Amniotic epithelial cell (primary cell): Measurements from ENCODE around the gene USB1.
"Not testable (repeated sequence)": the region's sequence is repeated elsewhere in the genome, so short reads cannot be mapped to it uniquely, and the experiment has no call there.

ENCODE experiments used
- DNase-seq: peaks from one replicate; pipeline ENCODE4 v3.0.0-alpha.2; 2010; ENCODE audit warnings: low read depth

The USB1 gene

GRCh38 chr16:57970319-57970718 lies 30.9 kb upstream of the USB1 start:
- DNase-seq = no peak

- no peak for DNase-seq
These were observed 30.2 kb upstream of the USB1 start, which contains the start of gene CNGB1 for GRCh38 chr16:57970970-57971369. CNGB1 (minus strand) TSS chr16:57971128; CDS start chr16:57967286, 3,842 bp downstream.

GRCh38 chr16:57971848-57972247 lies 29.4 kb upstream of the USB1 start:
- DNase-seq = no peak

DNA sequence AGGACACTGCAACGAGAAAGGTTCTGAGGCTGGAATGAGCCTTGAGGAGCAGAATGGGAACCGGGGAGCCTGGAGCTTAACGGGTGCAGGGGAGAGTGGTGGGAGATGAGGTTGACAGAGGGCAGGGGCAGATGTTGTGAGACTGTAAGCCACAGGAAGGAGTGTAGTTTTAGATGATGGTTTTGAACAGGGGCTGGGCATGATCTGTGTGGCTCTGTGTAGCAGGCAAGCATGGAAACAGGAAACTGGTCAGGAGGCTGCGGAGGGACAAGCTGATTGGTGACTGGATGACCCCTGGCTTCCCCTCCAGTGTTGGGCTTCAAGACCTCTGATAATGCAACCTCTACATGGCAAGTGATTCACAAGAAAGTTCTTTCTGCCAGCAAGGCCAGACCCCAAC lies 28.9 kb upstream of the USB1 start:
- DNase-seq = no peak

GRCh38 chr16:57976331-57976796 lies 24.8 kb upstream of the USB1 start:
- peak; percentile 21 for DNase-seq

GRCh38 chr16:57977418-57978069 lies 23.7 kb upstream of the USB1 start:
- DNase-seq = peak; percentile 9

DNA sequence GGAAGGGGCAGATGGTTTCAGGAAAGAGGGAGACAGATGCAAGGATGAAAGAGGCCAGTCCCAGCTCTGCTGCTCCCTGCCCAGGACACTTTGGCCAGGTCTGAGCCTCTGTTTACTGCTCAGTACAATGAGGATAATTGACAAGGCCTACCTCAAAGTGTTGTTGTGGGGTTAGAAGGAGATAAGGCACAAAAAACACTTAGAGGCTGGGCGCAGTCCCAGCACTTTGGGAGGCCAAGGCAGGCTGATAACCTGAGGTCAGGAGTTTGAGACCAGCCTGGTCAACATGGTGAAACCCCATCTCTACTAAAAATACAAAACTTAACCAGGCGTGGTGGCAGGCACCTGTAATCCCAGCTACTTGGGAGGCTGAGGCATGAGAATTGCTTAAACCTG lies 23.1 kb upstream of the USB1 start:
- DNase-seq = not testable (repeated sequence)

DNA sequence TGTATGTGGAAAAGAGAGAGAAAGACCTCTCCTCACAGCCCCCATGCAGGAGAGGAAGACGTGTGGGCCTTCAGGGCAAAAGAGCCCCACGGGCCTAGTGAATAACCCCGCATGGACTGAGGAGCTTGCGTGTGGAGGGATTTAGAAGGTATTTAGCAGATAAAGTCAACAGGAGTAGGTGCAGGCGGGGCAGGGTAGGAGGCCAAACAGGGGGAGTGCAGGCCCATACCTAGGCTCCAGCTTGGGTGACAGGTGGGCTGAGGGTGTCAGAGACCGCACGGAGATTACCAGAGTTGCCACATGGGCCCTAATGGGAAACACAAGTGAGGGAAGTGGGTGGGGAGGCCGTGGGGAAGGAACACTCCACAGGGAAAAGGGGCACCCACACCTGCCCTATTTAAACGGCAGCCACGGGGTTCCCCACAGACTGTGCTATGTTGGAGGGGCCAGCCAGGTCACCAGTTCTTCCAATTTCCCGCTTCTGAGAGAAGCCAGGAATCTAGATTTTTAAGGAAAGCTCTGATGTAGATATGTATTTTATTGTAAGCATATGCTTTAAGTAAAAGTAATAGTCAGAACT lies 22.1 kb upstream of the USB1 start:
- DNase-seq = no peak

DNA sequence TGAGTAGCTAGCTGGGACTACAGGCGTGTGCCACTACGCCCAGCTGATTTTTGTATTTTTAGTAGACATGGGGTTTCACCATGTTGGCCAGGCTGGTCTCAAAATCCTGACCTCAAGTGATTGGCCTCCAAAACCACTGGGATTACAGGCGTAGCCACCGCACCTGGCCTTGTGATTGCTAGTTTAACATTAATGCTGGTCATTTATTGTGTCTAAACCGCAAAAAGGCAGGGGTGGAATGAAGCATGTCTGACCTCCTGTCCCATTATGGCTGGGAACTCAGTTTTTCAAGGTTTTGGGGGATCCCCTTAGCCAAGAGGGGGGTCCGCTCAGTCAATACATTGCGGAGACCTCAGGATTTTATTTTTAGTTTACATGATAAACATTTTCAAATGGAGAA lies 19.6 kb upstream of the USB1 start:
- DNase-seq = no peak

GRCh38 chr16:57982385-57982784 lies 18.8 kb upstream of the USB1 start:
- no peak for DNase-seq

- peak; percentile 67 for DNase-seq
These were observed 16.6 kb upstream of the USB1 start for GRCh38 chr16:57984443-57985203.

- DNase-seq = no peak
These were observed 15.7 kb upstream of the USB1 start for GRCh38 chr16:57985204-57986181.

- DNase-seq = no peak
These were observed 15.0 kb upstream of the USB1 start for GRCh38 chr16:57986196-57986595.

- DNase-seq = no peak
These were observed 13.6 kb upstream of the USB1 start for GRCh38 chr16:57987441-57988177.

GRCh38 chr16:57988929-57989328 lies 12.3 kb upstream of the USB1 start:
- DNase-seq = no peak

GRCh38 chr16:57991551-57992059 lies 9.6 kb upstream of the USB1 start:
- DNase-seq = no peak

- DNase-seq = no peak
These were observed 9.1 kb upstream of the USB1 start for GRCh38 chr16:57992084-57992483.

DNA sequence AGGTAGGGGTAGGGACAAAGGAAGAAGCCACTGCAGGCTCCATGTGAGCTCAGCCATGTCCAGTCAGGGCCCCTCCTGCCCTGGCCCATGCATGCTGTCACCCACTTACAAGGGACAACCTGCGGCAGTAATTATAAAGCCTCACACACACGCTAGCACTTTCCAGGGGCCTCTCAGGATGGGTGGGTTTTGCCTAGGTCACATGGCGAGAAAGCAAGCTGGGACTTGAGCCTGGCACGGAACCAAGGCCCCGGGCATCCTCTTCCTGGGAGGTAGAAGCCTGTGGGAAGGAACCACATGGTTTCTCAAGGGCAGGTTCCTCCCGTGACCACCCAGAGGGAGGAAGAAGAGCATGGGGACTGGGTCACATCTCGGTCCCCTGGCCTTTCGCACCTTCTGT lies 7.8 kb upstream of the USB1 start:
- no peak for DNase-seq

GRCh38 chr16:57993897-57994296 lies 7.3 kb upstream of the USB1 start:
- DNase-seq = no peak

- DNase-seq = no peak
These were observed 6.8 kb upstream of the USB1 start for GRCh38 chr16:57994361-57994760.

DNA sequence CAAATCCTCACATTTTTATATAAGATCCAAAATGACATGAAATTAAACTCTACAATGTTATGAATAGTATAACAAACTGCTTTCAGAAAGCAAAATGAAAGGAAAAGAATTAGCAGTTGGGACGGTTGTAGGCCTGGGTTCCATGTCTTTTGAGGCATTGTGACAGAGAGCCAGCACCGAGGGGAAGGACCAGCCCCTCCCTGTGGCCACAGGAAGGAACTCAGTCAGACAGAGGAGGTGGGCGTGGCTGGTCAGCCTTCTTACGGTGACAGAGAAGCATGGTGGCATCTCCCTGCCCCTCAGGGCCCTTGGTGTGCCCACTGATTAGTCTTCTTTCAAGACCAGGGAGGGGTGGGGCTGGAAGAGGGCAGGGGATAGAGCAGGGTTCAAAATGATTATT lies 6.4 kb upstream of the USB1 start:
- no peak for DNase-seq
